GM19351 (cell line): ENCODE measurements around the gene ASXL2.
"Not testable (repeated sequence)": the region's sequence is repeated elsewhere in the genome, so short reads cannot be mapped to it uniquely, and the experiment has no call there.

ENCODE experiments used
- ATAC-seq: cut with Tn5 transposase; IDR thresholded peaks from one replicate; pipeline ENCODE4 v1.9.1; 2021; ENCODE audit warnings: mild to moderate bottlenecking, moderate library complexity; ENCODE audit not compliant: unreplicated experiment

The ASXL2 gene

GRCh38 chr2:25894135-25894830 lies 16.0 kb upstream of the ASXL2 start:
- no peak for ATAC-seq

- ATAC-seq = no peak
Measured at GRCh38 chr2:25891672-25892071, 13.4 kb upstream of the ASXL2 start.

- ATAC-seq = no peak
Measured at GRCh38 chr2:25887624-25888242, 9.4 kb upstream of the ASXL2 start.

GRCh38 chr2:25885933-25886332 lies 7.6 kb upstream of the ASXL2 start:
- no peak for ATAC-seq

GRCh38 chr2:25881764-25882163 lies 3.5 kb upstream of the ASXL2 start:
- no peak for ATAC-seq

GRCh38 chr2:25879133-25879730 lies 945 bp upstream of the ASXL2 start:
- ATAC-seq = no peak

- ATAC-seq = peak; percentile 60
Measured at GRCh38 chr2:25877431-25878360, 591 bp downstream of the ASXL2 start.

- no peak for ATAC-seq
Measured at GRCh38 chr2:25872134-25872533, 6.2 kb downstream of the ASXL2 start.

- ATAC-seq = no peak
Measured at GRCh38 chr2:25867396-25868003, 10.8 kb downstream of the ASXL2 start.

- ATAC-seq = no peak
Measured at GRCh38 chr2:25856377-25856776, 21.9 kb downstream of the ASXL2 start.

- no peak for ATAC-seq
Measured at GRCh38 chr2:25855065-25855464, 23.2 kb downstream of the ASXL2 start.

GRCh38 chr2:25854613-25855012 lies 23.7 kb downstream of the ASXL2 start:
- no peak for ATAC-seq

GRCh38 chr2:25853038-25853638 lies 25.1 kb downstream of the ASXL2 start:
- ATAC-seq = no peak

- peak; percentile 81 for ATAC-seq
Measured at GRCh38 chr2:25851740-25852503, 26.4 kb downstream of the ASXL2 start.

GRCh38 chr2:25850400-25850799 lies 27.9 kb downstream of the ASXL2 start:
- not testable (repeated sequence) for ATAC-seq

- ATAC-seq = not testable (repeated sequence)
Measured at GRCh38 chr2:25849350-25849749, 28.9 kb downstream of the ASXL2 start.

GRCh38 chr2:25845843-25846505 lies 32.3 kb downstream of the ASXL2 start:
- ATAC-seq = no peak

- no peak for ATAC-seq
Measured at GRCh38 chr2:25844089-25844488, 34.2 kb downstream of the ASXL2 start.

GRCh38 chr2:25842155-25842554 lies 36.1 kb downstream of the ASXL2 start:
- ATAC-seq = no peak
